Esophagus squamous epithelium (tissue), 4 donors: ENCODE measurements around the gene ECHS1.

Source experiments
- CTCF ChIP-seq, 6 experiments: fragments of 450-650 bp in 4 of 6; fragments of 200-600 bp in 2 of 6; sonication (generic) in 2 of 6; IDR thresholded peaks; one replicate each; pipeline ENCODE4 v1.5.1; 2016 to 2019; ENCODE audit warnings: antibody characterized with exemption in 6 of 6, mild to moderate bottlenecking in 4 of 6, moderate library complexity in 4 of 6
- POLR2A ChIP-seq, 4 donors: fragments of 450-650 bp; IDR thresholded peaks; one replicate each; pipeline ENCODE4 v1.6.1; 2017; ENCODE audit warnings: antibody characterized with exemption in 4 of 4, mild to moderate bottlenecking in 4 of 4, moderate library complexity in 3 of 4

DNA sequence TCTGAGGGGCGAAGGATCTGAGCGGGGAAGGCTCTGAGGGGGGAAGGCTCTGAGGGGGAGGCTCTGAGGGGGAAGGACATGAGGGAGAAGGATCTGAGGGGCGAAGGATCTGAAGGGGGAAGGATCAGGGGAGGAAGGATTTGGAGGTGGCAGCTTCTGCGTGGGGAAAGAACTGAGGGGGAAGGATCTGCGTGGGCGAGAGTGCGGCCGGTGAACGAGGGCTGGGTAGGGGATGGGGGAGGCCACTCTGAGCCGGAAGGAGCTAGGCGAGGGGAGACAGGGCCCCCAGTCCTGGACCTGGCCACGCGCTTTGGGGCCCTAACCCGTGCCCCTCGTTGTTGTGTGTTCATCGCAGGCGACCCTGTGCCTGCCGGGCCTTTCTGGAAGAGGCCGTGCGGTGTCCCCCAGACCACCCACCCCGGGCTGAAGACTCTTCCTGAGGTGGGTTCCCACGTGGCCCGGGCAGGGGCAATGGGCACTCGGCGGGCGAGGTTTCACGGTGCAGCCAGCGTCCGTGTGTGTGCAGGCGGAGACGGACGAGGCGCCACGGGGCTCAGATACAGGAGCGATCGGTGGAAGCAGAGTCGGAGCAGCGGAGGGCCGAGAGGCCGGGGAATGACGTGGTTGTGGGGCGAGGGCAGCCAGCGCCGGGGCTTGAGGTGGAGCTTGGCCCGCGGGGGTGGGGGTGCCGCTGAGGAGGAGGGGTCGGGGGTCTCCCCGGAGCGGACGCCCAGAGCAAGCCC is 38.5 kb downstream of the ECHS1 start:
- TF ChIP-seq CTCF (IDR thresholded peaks at IDR 0.05): no peak
- TF ChIP-seq POLR2A (IDR thresholded peaks at IDR 0.05): no peak
